Measurements from ENCODE around the gene CDH22. TPM values are rescaled to one million over a fixed set of nuclear protein-coding genes. Genes with fewer than 3 reads are reported as not detected.

The CDH22 gene
- total and polyA plus RNA-seq, 7 experiments from 2014 or later: not detected

DNA sequence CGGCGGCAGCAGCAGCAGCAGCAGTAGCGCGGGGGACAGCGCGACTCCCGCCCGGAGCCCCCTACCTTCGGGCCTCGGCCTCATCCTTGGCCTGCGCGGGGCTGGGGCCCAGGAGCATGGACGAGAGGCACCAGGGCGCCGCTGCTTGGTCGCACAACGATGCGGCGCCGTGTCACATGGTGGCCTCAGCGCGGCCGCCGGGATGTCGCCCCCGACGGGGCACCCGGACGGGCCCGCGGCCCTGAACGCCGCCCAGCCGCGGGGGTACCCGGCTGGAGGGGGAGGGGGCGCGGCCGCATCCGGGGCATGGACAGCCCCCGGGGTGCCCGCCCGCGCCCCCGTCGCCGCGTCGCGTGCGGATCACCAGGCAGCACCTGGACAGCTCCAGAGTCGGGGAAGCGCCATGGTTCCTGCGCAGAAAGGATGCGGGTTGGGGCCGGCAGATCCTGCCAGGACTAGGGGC is 57.1 kb downstream of the CDH22 start:
- POLR2A ChIA-PET: no interaction called here
- Mint-ChIP-seq H3K27ac (no peak overlapping the region), H3K36me3 (peaks cover 0 to 4% (median 0%) of the 10 kb centered on the region in 5 donors), H3K4me3 (no peak overlapping the region), H3K9me3 (no peaks in the 10 kb centered on the region), H3K4me1 (peaks cover 0 to 11% (median 3%) of the 10 kb centered on the region in 7 donors), H3K27me3 (peaks cover 70 to 79% (median 77%) of the 10 kb centered on the region in 5 donors)
- no peak for DNase-seq
- no peaks in the 10 kb centered on the region for H3K4me1 ChIP-seq (ENCODE audit: control insufficient read depth in 2 of 2, insufficient read depth in 2 of 2, low read length in 2 of 2)
- CTCF ChIA-PET: no interaction called here
- no peak overlapping the region for H3K27ac ChIP-seq (ENCODE audit: low read depth, low read length)
- ATAC-seq: no peak
- peaks cover 0 to 5% of the 10 kb centered on the region in 2 donors for H3K27me3 ChIP-seq (ENCODE audit: control insufficient read depth in 2 of 2, insufficient read depth in 2 of 2, low read length in 2 of 2)
- no peaks in the 10 kb centered on the region for H3K9me3 ChIP-seq (ENCODE audit: control insufficient read depth in 2 of 3, low read length in 3 of 3)
- H3K4me3 ChIP-seq (ENCODE audit: low read length): no peak overlapping the region
- intact Hi-C loops (cut with micrococcal nuclease): no loop called here
- H3K36me3 ChIP-seq (ENCODE audit: control insufficient read depth in 2 of 3, insufficient read depth in 3 of 3, low read length in 3 of 3): no peaks in the 10 kb centered on the region

DNA sequence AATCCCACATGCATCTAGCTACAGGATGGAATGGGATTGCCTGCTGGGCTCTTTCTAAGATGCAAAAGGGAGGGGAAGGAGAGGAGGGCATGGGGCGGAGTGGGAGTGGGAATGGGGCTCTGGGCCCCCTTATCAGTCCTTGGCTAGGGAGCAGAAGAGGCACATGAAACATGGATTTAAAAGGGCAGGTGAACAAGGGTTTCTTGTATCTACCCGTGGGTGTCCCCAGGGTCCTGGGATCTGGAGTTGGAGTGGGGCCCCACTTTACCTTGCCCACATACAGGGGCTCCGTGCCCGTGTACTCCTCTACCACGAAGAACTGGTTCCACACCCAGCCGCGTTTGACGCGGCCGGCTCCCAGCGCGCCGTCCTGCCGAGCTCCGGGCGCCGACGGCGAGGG is 57.5 kb downstream of the CDH22 start:
- Mint-ChIP-seq H3K4me1 (peaks cover 0 to 11% (median 3%) of the 10 kb centered on the region in 7 donors), H3K9me3 (no peaks in the 10 kb centered on the region), H3K27ac (no peak overlapping the region), H3K36me3 (peaks cover 0 to 4% (median 0%) of the 10 kb centered on the region in 5 donors), H3K4me3 (no peak overlapping the region), H3K27me3 (peaks cover 73 to 83% (median 82%) of the 10 kb centered on the region in 5 donors)
- intact Hi-C loops (cut with micrococcal nuclease): no loop called here
- H3K9me3 ChIP-seq (ENCODE audit: control insufficient read depth in 2 of 3, low read length in 3 of 3): no peaks in the 10 kb centered on the region
- no peak overlapping the region for H3K27ac ChIP-seq (ENCODE audit: low read depth, low read length)
- ChIA-PET CTCF (no interaction called here), POLR2A (no interaction called here)
- H3K27me3 ChIP-seq (ENCODE audit: control insufficient read depth in 2 of 2, insufficient read depth in 2 of 2, low read length in 2 of 2): peaks cover 0 to 5% of the 10 kb centered on the region in 2 donors
- no peak overlapping the region for H3K4me3 ChIP-seq (ENCODE audit: low read length)
- no peak for ATAC-seq
- no peaks in the 10 kb centered on the region for H3K36me3 ChIP-seq (ENCODE audit: control insufficient read depth in 2 of 3, insufficient read depth in 3 of 3, low read length in 3 of 3)
- H3K4me1 ChIP-seq (ENCODE audit: control insufficient read depth in 2 of 2, insufficient read depth in 2 of 2, low read length in 2 of 2): no peaks in the 10 kb centered on the region
- no peak for DNase-seq

DNA sequence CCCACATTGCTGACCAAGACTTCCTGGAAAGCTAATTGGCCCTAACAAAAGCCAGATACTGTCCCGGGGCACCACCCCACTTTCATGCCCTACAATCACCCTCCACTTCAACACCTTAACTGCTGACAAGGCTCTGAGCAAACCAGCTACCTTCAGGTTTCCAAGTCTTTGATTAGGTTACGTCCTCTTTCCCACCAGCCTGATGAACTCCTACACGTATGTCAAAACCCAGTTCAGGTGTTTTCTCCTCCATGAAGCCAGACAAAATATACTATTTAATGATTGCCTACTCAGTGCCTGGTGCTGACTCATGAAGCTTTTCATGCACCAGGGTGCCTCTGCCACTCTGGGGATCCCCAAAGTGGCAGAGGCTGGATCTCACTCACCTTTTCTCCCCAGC is 58.6 kb downstream of the CDH22 start:
- Mint-ChIP-seq H3K27ac (no peak overlapping the region), H3K4me1 (peaks cover 0 to 11% (median 6%) of the 10 kb centered on the region in 7 donors)

DNA sequence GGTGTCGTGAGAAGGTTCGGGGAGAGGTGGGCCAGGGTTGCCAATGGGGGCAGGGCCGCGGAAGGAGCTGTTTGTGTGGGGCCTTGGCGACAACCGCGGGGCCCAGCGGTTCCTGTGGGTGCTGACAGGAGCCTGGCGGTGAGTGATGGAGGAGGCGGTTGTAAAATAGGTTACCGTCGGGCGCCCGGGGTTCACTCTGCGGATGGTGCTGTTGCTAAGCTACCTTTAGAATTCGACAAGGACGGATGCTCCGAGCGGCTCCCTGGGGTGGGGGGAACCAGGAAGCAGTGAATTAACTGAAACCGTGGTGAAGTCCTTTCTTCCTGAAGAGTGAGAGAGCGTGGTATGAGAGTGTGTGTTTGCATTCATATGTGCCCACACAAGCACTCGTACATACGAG is 61.7 kb downstream of the CDH22 start:
- Mint-ChIP-seq H3K9me3 (no peaks in the 10 kb centered on the region), H3K27ac (no peak overlapping the region), H3K4me1 (peaks cover 0 to 11% (median 5%) of the 10 kb centered on the region in 7 donors), H3K27me3 (peaks cover 64 to 80% (median 71%) of the 10 kb centered on the region in 5 donors), H3K4me3 (no peak overlapping the region), H3K36me3 (no peaks in the 10 kb centered on the region)
- ATAC-seq: no peak
- H3K4me1 ChIP-seq (ENCODE audit: control insufficient read depth in 2 of 2, insufficient read depth in 2 of 2, low read length in 2 of 2): no peaks in the 10 kb centered on the region
- ChIA-PET CTCF (no interaction called here), POLR2A (no interaction called here)
- no peak overlapping the region for H3K4me3 ChIP-seq (ENCODE audit: low read length)
- DNase-seq: no peak
- H3K27me3 ChIP-seq (ENCODE audit: control insufficient read depth in 2 of 2, insufficient read depth in 2 of 2, low read length in 2 of 2): peaks cover 0 to 5% of the 10 kb centered on the region in 2 donors
- H3K36me3 ChIP-seq (ENCODE audit: control insufficient read depth in 2 of 3, insufficient read depth in 3 of 3, low read length in 3 of 3): no peaks in the 10 kb centered on the region
- intact Hi-C loops (cut with micrococcal nuclease): no loop called here
- H3K27ac ChIP-seq (ENCODE audit: low read depth, low read length): no peak overlapping the region
- no peaks in the 10 kb centered on the region for H3K9me3 ChIP-seq (ENCODE audit: control insufficient read depth in 2 of 3, low read length in 3 of 3)

More for the DNA sequence above, 58.6 kb downstream of the CDH22 start:
- CTCF ChIA-PET: no interaction called here
- no peaks in the 10 kb centered on the region for H3K4me1 ChIP-seq (ENCODE audit: control insufficient read depth in 2 of 2, insufficient read depth in 2 of 2, low read length in 2 of 2)
- DNase-seq (no peak), ATAC-seq (no peak)
- Mint-ChIP-seq H3K9me3 (no peaks in the 10 kb centered on the region), H3K4me3 (no peak overlapping the region), H3K36me3 (peaks cover 0 to 4% (median 0%) of the 10 kb centered on the region in 5 donors), H3K27me3 (peaks cover 82 to 93% (median 89%) of the 10 kb centered on the region in 5 donors)
- H3K36me3 ChIP-seq (ENCODE audit: control insufficient read depth in 2 of 3, insufficient read depth in 3 of 3, low read length in 3 of 3): no peaks in the 10 kb centered on the region
- POLR2A ChIA-PET: no interaction called here
- intact Hi-C loops (cut with micrococcal nuclease): no loop called here
- peaks cover 0 to 5% of the 10 kb centered on the region in 2 donors for H3K27me3 ChIP-seq (ENCODE audit: control insufficient read depth in 2 of 2, insufficient read depth in 2 of 2, low read length in 2 of 2)
- H3K4me3 ChIP-seq (ENCODE audit: low read length): no peak overlapping the region
- no peaks in the 10 kb centered on the region for H3K9me3 ChIP-seq (ENCODE audit: control insufficient read depth in 2 of 3, low read length in 3 of 3)
- no peak overlapping the region for H3K27ac ChIP-seq (ENCODE audit: low read depth, low read length)

DNA sequence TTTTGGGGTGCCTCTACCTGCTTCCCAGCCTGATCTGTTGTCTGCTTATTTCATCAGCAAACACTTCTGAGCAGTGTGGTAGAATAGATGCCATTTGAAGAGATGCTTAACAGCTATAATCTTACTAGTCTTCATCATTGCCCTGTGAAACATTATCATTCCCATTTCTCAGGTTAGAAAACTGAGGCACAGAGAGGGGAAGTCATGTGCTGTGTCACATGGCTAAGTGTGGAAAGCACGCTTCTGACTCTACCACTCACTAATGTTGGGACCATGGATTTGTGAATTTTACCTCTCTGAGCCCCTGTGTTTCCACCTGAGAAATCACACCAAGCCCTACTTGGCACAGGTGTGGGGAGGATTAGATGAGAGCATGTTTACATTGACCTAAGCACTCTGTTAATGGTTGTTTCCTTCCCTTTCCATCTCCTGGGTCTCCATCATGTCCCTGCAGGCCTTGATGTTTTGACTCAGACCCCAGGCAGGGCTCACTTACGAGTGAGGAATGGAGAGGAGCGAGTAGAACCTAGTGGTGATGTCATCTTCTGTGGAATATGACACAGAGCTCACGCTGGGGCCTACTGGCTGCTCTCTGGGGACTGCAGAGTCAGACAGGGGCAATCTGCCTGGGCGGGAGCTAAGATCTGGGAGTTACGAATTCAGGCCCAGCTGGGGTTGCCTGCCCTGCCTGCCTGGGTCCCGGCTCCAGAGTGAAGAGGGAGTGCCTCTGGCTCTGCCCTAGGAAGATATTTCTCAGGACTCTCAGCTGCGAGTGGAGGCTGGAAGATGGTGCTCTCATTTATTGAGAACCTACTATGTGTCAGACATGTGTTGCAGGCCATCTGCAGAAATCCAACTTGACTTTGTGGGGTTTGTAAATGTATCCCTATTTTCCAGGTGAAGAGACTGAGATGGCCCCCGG is 64.3 kb downstream of the CDH22 start:
- CTCF ChIA-PET: no interaction called here
- peaks cover 44 to 64% (median 54%) of the 10 kb centered on the region in 5 donors for H3K27me3 Mint-ChIP-seq
- H3K27me3 ChIP-seq (ENCODE audit: control insufficient read depth in 2 of 2, insufficient read depth in 2 of 2, low read length in 2 of 2): peaks cover 0 to 5% of the 10 kb centered on the region in 2 donors

DNA sequence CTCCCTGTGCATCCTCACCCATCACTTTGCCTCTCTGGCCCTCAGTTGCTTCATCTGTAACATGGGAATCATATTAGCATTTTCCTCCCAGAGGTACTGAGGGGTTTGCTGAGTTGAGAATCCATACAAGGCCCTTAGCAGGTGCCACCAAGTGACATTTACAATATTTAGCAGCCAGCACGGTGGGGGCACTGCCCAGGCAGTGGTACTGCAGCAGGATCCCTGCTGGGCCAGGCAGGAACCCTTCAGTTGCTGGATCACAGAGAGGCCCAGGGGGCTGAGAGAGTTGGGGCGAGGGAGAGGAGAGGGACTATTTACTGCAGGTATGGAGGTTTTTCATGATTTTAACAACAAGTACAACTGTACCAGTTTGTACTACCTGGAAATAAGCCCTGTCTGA is 65.9 kb downstream of the CDH22 start:
- Histone ChIP-seq H3K9me3 (ENCODE audit: control insufficient read depth in 2 of 3, low read length in 3 of 3) (no peaks in the 10 kb centered on the region), H3K27ac (ENCODE audit: low read depth, low read length) (no peak overlapping the region), H3K36me3 (ENCODE audit: control insufficient read depth in 2 of 3, insufficient read depth in 3 of 3, low read length in 3 of 3) (no peaks in the 10 kb centered on the region), H3K4me3 (ENCODE audit: low read length) (no peak overlapping the region), H3K27me3 (ENCODE audit: control insufficient read depth in 2 of 2, insufficient read depth in 2 of 2, low read length in 2 of 2) (peaks cover 0 to 5% of the 10 kb centered on the region in 2 donors), H3K4me1 (ENCODE audit: control insufficient read depth in 2 of 2, insufficient read depth in 2 of 2, low read length in 2 of 2) (no peaks in the 10 kb centered on the region)
- no peaks in the 10 kb centered on the region for H3K9me3 Mint-ChIP-seq
- no peak for ATAC-seq
- H3K4me1 Mint-ChIP-seq: peaks cover 0 to 6% (median 0%) of the 10 kb centered on the region in 7 donors
- H3K27me3 Mint-ChIP-seq: peaks cover 30 to 49% (median 41%) of the 10 kb centered on the region in 5 donors
- POLR2A ChIA-PET: no interaction called here
- H3K36me3 Mint-ChIP-seq: no peaks in the 10 kb centered on the region
- no peak for DNase-seq
- intact Hi-C loops (cut with micrococcal nuclease): no loop called here
- H3K27ac Mint-ChIP-seq: no peak overlapping the region
- H3K4me3 Mint-ChIP-seq: no peak overlapping the region
- CTCF ChIA-PET: no interaction called here

More for the DNA sequence above, 64.3 kb downstream of the CDH22 start:
- no peaks in the 10 kb centered on the region for H3K9me3 ChIP-seq (ENCODE audit: control insufficient read depth in 2 of 3, low read length in 3 of 3)
- POLR2A ChIA-PET: no interaction called here
- H3K36me3 ChIP-seq (ENCODE audit: control insufficient read depth in 2 of 3, insufficient read depth in 3 of 3, low read length in 3 of 3): no peaks in the 10 kb centered on the region
- Mint-ChIP-seq H3K4me3 (no peak overlapping the region), H3K4me1 (peaks cover 0 to 6% (median 0%) of the 10 kb centered on the region in 7 donors), H3K9me3 (no peaks in the 10 kb centered on the region), H3K36me3 (no peaks in the 10 kb centered on the region), H3K27ac (no peak overlapping the region)
- ATAC-seq (no peak), DNase-seq (no peak)
- H3K27ac ChIP-seq (ENCODE audit: low read depth, low read length): no peak overlapping the region
- H3K4me1 ChIP-seq (ENCODE audit: control insufficient read depth in 2 of 2, insufficient read depth in 2 of 2, low read length in 2 of 2): no peaks in the 10 kb centered on the region
- H3K4me3 ChIP-seq (ENCODE audit: low read length): no peak overlapping the region
- intact Hi-C loops (cut with micrococcal nuclease): no loop called here

DNA sequence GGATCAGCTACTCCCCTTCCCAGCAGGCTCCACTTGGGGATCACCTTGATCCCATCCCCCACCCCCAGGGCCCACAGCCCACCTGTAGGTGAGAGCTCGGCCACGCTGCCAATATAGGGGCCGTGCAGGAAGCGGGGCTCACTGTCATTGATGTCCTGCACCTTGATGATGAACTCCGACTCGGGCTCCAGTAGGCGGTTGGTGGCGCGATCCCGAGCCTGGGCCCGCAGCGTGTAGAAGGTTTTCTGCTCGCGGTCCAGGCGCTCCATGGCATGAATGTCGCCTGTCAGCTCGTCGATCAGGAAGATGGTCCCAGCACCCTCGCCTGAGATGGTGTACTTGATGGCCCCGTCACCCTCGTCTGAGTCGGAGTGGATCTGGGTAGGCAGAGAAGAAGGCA is 67.4 kb downstream of the CDH22 start:
- POLR2A ChIA-PET: no interaction called here

More for the DNA sequence above, 67.4 kb downstream of the CDH22 start:
- DNase-seq: no peak
- peaks cover 20 to 37% (median 26%) of the 10 kb centered on the region in 5 donors for H3K27me3 Mint-ChIP-seq
- Histone ChIP-seq H3K4me3 (ENCODE audit: low read length) (no peak overlapping the region), H3K27me3 (ENCODE audit: control insufficient read depth in 2 of 2, insufficient read depth in 2 of 2, low read length in 2 of 2) (no peaks in the 10 kb centered on the region), H3K27ac (ENCODE audit: low read depth, low read length) (no peak overlapping the region), H3K36me3 (ENCODE audit: control insufficient read depth in 2 of 3, insufficient read depth in 3 of 3, low read length in 3 of 3) (no peaks in the 10 kb centered on the region), H3K4me1 (ENCODE audit: control insufficient read depth in 2 of 2, insufficient read depth in 2 of 2, low read length in 2 of 2) (no peaks in the 10 kb centered on the region), H3K9me3 (ENCODE audit: control insufficient read depth in 2 of 3, low read length in 3 of 3) (no peaks in the 10 kb centered on the region)
- CTCF ChIA-PET: no interaction called here
- H3K9me3 Mint-ChIP-seq: no peaks in the 10 kb centered on the region
- no peaks in the 10 kb centered on the region for H3K36me3 Mint-ChIP-seq
- H3K27ac Mint-ChIP-seq: no peak overlapping the region
- H3K4me1 Mint-ChIP-seq: peaks cover 0 to 3% (median 0%) of the 10 kb centered on the region in 7 donors
- no peak overlapping the region for H3K4me3 Mint-ChIP-seq
- no peak for ATAC-seq
- intact Hi-C loops (cut with micrococcal nuclease): no loop called here

All from naive thymus-derived CD4-positive, alpha-beta T cell (primary cell).